D721Med (cell line): ENCODE results near the gene MIOS.

ENCODE experiments used
- DNase-seq: peaks from one replicate; pipeline ENCODE4 v3.0.0; 2011; ENCODE audit warnings: low spot score; ENCODE audit not compliant: insufficient read length
- FAIRE-seq: peaks from 2 replicates; lab custom pipeline; 2011; peaks lifted over from hg19 to GRCh38; lab: Jason Lieb, UNC
- CTCF ChIP-seq: IDR thresholded peaks from 2 replicates; pipeline ENCODE4 v1.5.1; 2012; ENCODE audit warnings: mild to moderate bottlenecking, control low read depth; ENCODE audit not compliant: insufficient read depth; ENCODE audit errors: missing control alignments

MIOS gene

GRCh38 chr7:7566651-7567611, at the start of gene MIOS:
Gene MIOS, plus strand, starts transcription at chr7:7566884. Its CDS starts 5,592 bp downstream, at chr7:7572476.
- no peak for FAIRE-seq
- TF ChIP-seq CTCF: no peak

GRCh38 chr7:7517754-7518153, 48.9 kb upstream of the MIOS start:
- DNase-seq (no peak), FAIRE-seq (no peak)
- TF ChIP-seq CTCF: no peak

More at GRCh38 chr7:7566651-7567611, at the start of gene MIOS:
- DNase-seq: peak; percentile 78

GRCh38 chr7:7519056-7519455, 47.6 kb upstream of the MIOS start:
- TF ChIP-seq CTCF: no peak
- no peak for DNase-seq

GRCh38 chr7:7519528-7519927, 47.2 kb upstream of the MIOS start:
- DNase-seq (no peak), FAIRE-seq (no peak)
- no peak for TF ChIP-seq CTCF

More at GRCh38 chr7:7519056-7519455, 47.6 kb upstream of the MIOS start:
- no peak for FAIRE-seq

- DNase-seq: no peak
- FAIRE-seq: no peak
These were observed 45.4 kb upstream of the MIOS start for GRCh38 chr7:7521259-7521658.

GRCh38 chr7:7522421-7522820, 44.3 kb upstream of the MIOS start:
- DNase-seq (no peak), FAIRE-seq (no peak)
- TF ChIP-seq CTCF: no peak

More at GRCh38 chr7:7521259-7521658, 45.4 kb upstream of the MIOS start:
- no peak for TF ChIP-seq CTCF

- DNase-seq (no peak), FAIRE-seq (no peak)
- no peak for TF ChIP-seq CTCF
These were observed 42.6 kb upstream of the MIOS start for GRCh38 chr7:7524121-7524520.
